Measurements from ENCODE around the gene C4orf17.

- no peak for TF ChIP-seq CTCF (IDR thresholded peaks at IDR 0.05)
- no peak for TF ChIP-seq ZFX (IDR thresholded peaks at IDR 0.05; ENCODE audit: borderline replicate concordance)
Measured at GRCh38 chr4:99587803-99588202, 77.0 kb downstream of the C4orf17 start.

Data from 22Rv1 (cell line).